Epithelial cell of proximal tubule (primary cell): Measurements from ENCODE around the gene ERCC6. TPM values are rescaled to one million over a fixed set of nuclear protein-coding genes. Genes with fewer than 3 reads are reported as not detected.

Experiments
- DNase-seq: peaks from one replicate; pipeline ENCODE4 v3.0.0-alpha.2; 2011; ENCODE audit warnings: low read depth
- H3K4me3 ChIP-seq: 2 replicates; pipeline ENCODE4 v1.5.1; 2011; ENCODE audit warnings: low read depth, mild to moderate bottlenecking, low read length
- CTCF ChIP-seq: conservative IDR thresholded peaks from 2 replicates; pipeline ENCODE4 v1.5.1; 2012; ENCODE audit warnings: low read depth, mild to moderate bottlenecking, low read length
- total RNA-seq: library from RNA; depleted of rRNA; stranded (reverse); fragments of >200 nt; gene quantifications from 2 replicates; pipeline ENCODE4 v1.2.3, GENCODE V29; 2015

The ERCC6 gene
- total RNA-seq, 1 donor from 2014 or later = 5.6 TPM

GRCh38 chr10:49518982-49519578 lies 19.8 kb downstream of the ERCC6 start:
- peak; percentile 2 for DNase-seq
- H3K4me3 ChIP-seq = no peak overlapping the region
- TF ChIP-seq CTCF = peak; percentile 77

GRCh38 chr10:49518566-49518965 lies 20.4 kb downstream of the ERCC6 start:
- no peak for DNase-seq
- no peak overlapping the region for H3K4me3 ChIP-seq
- no peak for TF ChIP-seq CTCF

- no peak for TF ChIP-seq CTCF
- no peak overlapping the region for H3K4me3 ChIP-seq
- no peak for DNase-seq
Measured at GRCh38 chr10:49516216-49516970, 22.5 kb downstream of the ERCC6 start.

GRCh38 chr10:49512121-49512809 lies 26.7 kb downstream of the ERCC6 start:
- peak; percentile 77 for TF ChIP-seq CTCF
- no peak overlapping the region for H3K4me3 ChIP-seq
- DNase-seq = peak; percentile 0

GRCh38 chr10:49509771-49510303 lies 29.1 kb downstream of the ERCC6 start:
- DNase-seq = no peak
- H3K4me3 ChIP-seq = no peak overlapping the region
- no peak for TF ChIP-seq CTCF

GRCh38 chr10:49508654-49509053 lies 30.3 kb downstream of the ERCC6 start:
- DNase-seq = no peak
- no peak for TF ChIP-seq CTCF
- no peak overlapping the region for H3K4me3 ChIP-seq
